ENCODE results near the gene ADGRV1.

DNA sequence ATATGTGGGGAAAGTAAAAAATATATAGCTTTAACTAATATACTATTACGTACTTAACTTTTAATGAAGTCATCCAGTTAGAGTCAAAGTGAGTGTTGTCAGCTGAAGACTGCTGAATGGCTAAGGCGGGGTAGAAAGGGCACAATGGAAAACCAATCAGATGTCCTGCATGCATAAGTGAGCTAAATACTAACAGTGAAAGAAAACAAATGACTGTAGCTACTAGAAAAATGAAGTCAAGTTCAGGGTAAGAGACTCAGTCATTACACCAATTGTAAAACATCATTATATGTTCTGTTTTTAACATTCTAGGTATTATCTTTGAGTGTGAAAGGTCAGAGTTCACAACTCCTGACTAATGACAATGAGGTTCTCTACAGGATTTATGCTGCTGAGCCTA, 295.2 kb downstream of the ADGRV1 start:
- TF ChIP-seq, protein P1, sequence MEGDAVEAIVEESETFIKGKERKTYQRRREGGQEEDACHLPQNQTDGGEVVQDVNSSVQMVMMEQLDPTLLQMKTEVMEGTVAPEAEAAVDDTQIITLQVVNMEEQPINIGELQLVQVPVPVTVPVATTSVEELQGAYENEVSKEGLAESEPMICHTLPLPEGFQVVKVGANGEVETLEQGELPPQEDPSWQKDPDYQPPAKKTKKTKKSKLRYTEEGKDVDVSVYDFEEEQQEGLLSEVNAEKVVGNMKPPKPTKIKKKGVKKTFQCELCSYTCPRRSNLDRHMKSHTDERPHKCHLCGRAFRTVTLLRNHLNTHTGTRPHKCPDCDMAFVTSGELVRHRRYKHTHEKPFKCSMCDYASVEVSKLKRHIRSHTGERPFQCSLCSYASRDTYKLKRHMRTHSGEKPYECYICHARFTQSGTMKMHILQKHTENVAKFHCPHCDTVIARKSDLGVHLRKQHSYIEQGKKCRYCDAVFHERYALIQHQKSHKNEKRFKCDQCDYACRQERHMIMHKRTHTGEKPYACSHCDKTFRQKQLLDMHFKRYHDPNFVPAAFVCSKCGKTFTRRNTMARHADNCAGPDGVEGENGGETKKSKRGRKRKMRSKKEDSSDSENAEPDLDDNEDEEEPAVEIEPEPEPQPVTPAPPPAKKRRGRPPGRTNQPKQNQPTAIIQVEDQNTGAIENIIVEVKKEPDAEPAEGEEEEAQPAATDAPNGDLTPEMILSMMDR (IDR thresholded peaks at IDR 0.05) = no peak
- no peak for TF ChIP-seq POLR2A (IDR thresholded peaks at IDR 0.05)

Measured in Peyer's patch (tissue), 4 donors.